ENCODE data around the gene CCM2L. TPM values are rescaled to one million over a fixed set of nuclear protein-coding genes. Genes with fewer than 3 reads are reported as not detected.
"Not testable (repeated sequence)": the region's sequence is repeated elsewhere in the genome, so short reads cannot be mapped to it uniquely, and the experiment has no call there.

CCM2L gene
- total and polyA plus RNA-seq, 9 of the 15 experiments (the other 6 are each of a cell fraction or from before 2014, with no cell fraction given), result 0.04 TPM; not detected in 8

- H3K9me1 ChIP-seq (ENCODE audit: control insufficient read depth, insufficient read depth, low read length); H3K36me3 ChIP-seq (ENCODE audit: control insufficient read depth, insufficient read depth, low read length); H2AFZ ChIP-seq (ENCODE audit: low read depth, low read length); H3K4me2 ChIP-seq (ENCODE audit: insufficient read depth, low read length); H3K79me2 ChIP-seq (ENCODE audit: control insufficient read depth, insufficient read depth, low read length); CTCF ChIA-PET (ENCODE audit: low intra/inter-chr PET ratio); DNase-seq (ENCODE audit: extremely low read depth in 1 of 4, low spot score in 3 of 4); H3K9me3 ChIP-seq (replicated peaks; ENCODE audit: control insufficient read depth, insufficient read depth, low read depth, low read length); BruUV-seq (replicated peaks); ATAC-seq; H3K9ac ChIP-seq (ENCODE audit: insufficient read depth in 1 of 2, low read depth in 2 of 2, low read length in 2 of 2); H3K27ac ChIP-seq (ENCODE audit: extremely low read depth, low read depth, low read length); in situ Hi-C loops (cut with MboI); H3K4me3 ChIP-seq; FAIRE-seq; H4K20me1 ChIP-seq (replicated peaks; ENCODE audit: control insufficient read depth, insufficient read depth, low read length); TF ChIP-seq CEBPG (CRISPR knock-in tag; IDR thresholded peaks at IDR 0.05); ATF3 (CRISPR knock-in tag; conservative IDR thresholded peaks at IDR 0.05): not testable (repeated sequence)
- TF ChIP-seq CEBPG (tag; conservative IDR thresholded peaks at IDR 0.05 in 1 of 2, IDR thresholded peaks at IDR 0.05 in 1 of 2) (0 out of 4 replicates have a peak, but pooled peaks of 1 of the 2 experiments have one; percentile 11), CEBPB (tag; IDR thresholded peaks at IDR 0.05) (0 out of 2 replicates have a peak, but pooled peaks have one; percentile 11), ATF3 (IDR thresholded peaks at IDR 0.05) (peak; percentile 54)
- intact Hi-C loops (cut with micrococcal nuclease), result loop anchor here (5.0 to 10.0 kb wide), 2 partner anchors 81 to 209 kb away; partner anchors contain the start of gene PDRG1
- 14% methylated on average over 3 of the region's 3 CpGs for WGBS (ENCODE audit: insufficient coverage, low coverage, missing lambda C conversion rate)
- peaks cover 11% of the 10 kb centered on the region in 2 experiments for H3K4me1 ChIP-seq (replicated peaks in 1 of 2; ENCODE audit: control insufficient read depth in 2 of 2, insufficient read depth in 2 of 2, low read length in 2 of 2)
- POLR2A ChIA-PET, result interaction anchor here (0.7 kb wide), 1 partner anchor 13 kb away, joined by 3 read pairs; no protein-coding TSS in a partner anchor
- peaks cover 6 to 38% of the 10 kb centered on the region in 2 experiments; a peak in 4 of 5 replicates for H3K27me3 ChIP-seq (ENCODE audit: control insufficient read depth in 2 of 2, insufficient read depth in 2 of 2, low read length in 2 of 2)
Measured at GRCh38 chr20:32033721-32034120, 23.5 kb downstream of the CCM2L start.

Measured in K562 (cell line).